ENCODE measurements around the gene NUP50.

GRCh38 chr22:45212306-45212709, 48.6 kb downstream of the NUP50 start:
- TF ChIP-seq CTCF (IDR thresholded peaks at IDR 0.05) (peak in 1 of 7 experiments; percentile 19), POLR2A (IDR thresholded peaks at IDR 0.05) (no peak), POLR2AphosphoS5 (IDR thresholded peaks at IDR 0.05) (peak in 1 of 3 donors; percentile 37), EP300 (IDR thresholded peaks at IDR 0.05) (no peak)
